Endothelial cell of umbilical vein (primary cell): ENCODE results near the gene CNKSR1.

ENCODE experiments used
- CTCF ChIP-seq, 2 donors: IDR thresholded peaks; 1 replicate in 1 of 2; 2 replicates in 1 of 2; pipeline ENCODE4 v1.5.1; 2011; ENCODE audit warnings: low read length in 2 of 2, mild to moderate bottlenecking in 2 of 2, moderate library complexity in 2 of 2, control low read depth in 1 of 2, inconsistent platforms in 1 of 2, low read depth in 1 of 2; ENCODE audit not compliant: insufficient read depth in 1 of 2; ENCODE audit errors: extremely low read depth in 1 of 2
- EZH2 ChIP-seq: IDR thresholded peaks from 2 replicates; pipeline ENCODE4 v1.6.1; 2012; ENCODE audit warnings: borderline replicate concordance, low read depth, mild to moderate bottlenecking, moderate library complexity, low read length, inconsistent platforms; ENCODE audit not compliant: severe bottlenecking
- GATA2 ChIP-seq: IDR thresholded peaks from 2 replicates; pipeline ENCODE4 v1.7.0; 2011; ENCODE audit warnings: low read depth, mild to moderate bottlenecking, moderate library complexity, mixed read lengths, low read length; ENCODE audit not compliant: insufficient read length, insufficient read depth
- JUN ChIP-seq: IDR thresholded peaks from 2 replicates; pipeline ENCODE4 v1.6.1; 2011; ENCODE audit warnings: borderline replicate concordance, low read depth; ENCODE audit not compliant: insufficient read length, insufficient read depth
- MYC ChIP-seq: IDR thresholded peaks from one replicate; pipeline ENCODE4 v1.6.1; 2011; ENCODE audit warnings: mild to moderate bottlenecking, low read depth, low read length
- POLR2A ChIP-seq: IDR thresholded peaks from 2 replicates; pipeline ENCODE4 v1.6.1; 2012; ENCODE audit warnings: low read depth, mild to moderate bottlenecking, control low read depth, low read length
- POLR2AphosphoS5 ChIP-seq: IDR thresholded peaks from 2 replicates; pipeline ENCODE4 v1.6.1; 2012; ENCODE audit warnings: low read depth, mild to moderate bottlenecking, control low read depth, low read length, moderate library complexity; ENCODE audit not compliant: insufficient read depth

GRCh38 chr1:26220199-26220912 is 43.1 kb downstream of the CNKSR1 start:
- TF ChIP-seq CTCF (IDR thresholded peaks at IDR 0.05; ENCODE audit: extremely low read depth in 1 of 2, insufficient read depth in 1 of 2, low read depth in 1 of 2, low read length in 2 of 2) (no peak), GATA2 (no peak), POLR2AphosphoS5 (no peak), EZH2 (no peak), MYC (no peak), JUN (no peak), POLR2A (no peak)
